Neural cell (in vitro differentiated cells): ENCODE results near the gene FAM163B. TPM values are rescaled to one million over a fixed set of nuclear protein-coding genes. Genes with fewer than 3 reads are reported as not detected.

Experiments
- H2AFZ ChIP-seq: fragments of 200-600, 300-800 bp; sonication (generic), shearing (Covaris generic); 2 replicates; pipeline ENCODE4 v1.6.0; 2014; ENCODE audit warnings: low read depth, mild to moderate bottlenecking, antibody characterized with exemption, low read length, moderate library complexity
- H3F3A ChIP-seq: fragments of 200-600 bp; shearing (Covaris generic); 2 replicates; pipeline ENCODE4 v1.6.1; 2016; ENCODE audit warnings: mild to moderate bottlenecking, moderate library complexity, mixed read lengths, antibody characterized with exemption, low read length; ENCODE audit not compliant: insufficient read depth, poor library complexity, severe bottlenecking
- H3K27ac ChIP-seq: fragments of 200-600, 300-800 bp; sonication (generic), shearing (Covaris generic); 2 replicates; pipeline ENCODE4 v1.5.1; 2014; ENCODE audit warnings: mild to moderate bottlenecking, low read length, moderate library complexity
- H3K27me3 ChIP-seq: fragments of 300-800, 200-600 bp; sonication (generic), shearing (Covaris generic); 2 replicates; pipeline ENCODE4 v1.6.0; 2014; ENCODE audit warnings: mild to moderate bottlenecking, low read depth, low read length, moderate library complexity; ENCODE audit not compliant: insufficient read depth
- H3K36me3 ChIP-seq: fragments of 300-800, 200-600 bp; sonication (generic), shearing (Covaris generic); 2 replicates; pipeline ENCODE4 v1.5.1; 2014; ENCODE audit warnings: mild to moderate bottlenecking, antibody characterized with exemption, low read length, moderate library complexity; ENCODE audit not compliant: insufficient read depth
- H3K4me2 ChIP-seq: fragments of 300-800, 200-600 bp; sonication (generic), shearing (Covaris generic); 2 replicates; pipeline ENCODE4 v1.6.0; 2014; ENCODE audit warnings: mild to moderate bottlenecking, low read length
- H3K4me3 ChIP-seq: fragments of 300-800, 200-600 bp; sonication (generic), shearing (Covaris generic); 2 replicates; pipeline ENCODE4 v1.5.1; 2014; ENCODE audit warnings: mild to moderate bottlenecking, low read length, moderate library complexity
- H3K79me2 ChIP-seq: fragments of 200-600 bp; shearing (Covaris generic); replicated peaks from 2 replicates; pipeline ENCODE4 v1.6.0; 2014; ENCODE audit warnings: mild to moderate bottlenecking, low read length, moderate library complexity; ENCODE audit not compliant: insufficient read depth
- H3K9ac ChIP-seq: fragments of 300-800, 200-600 bp; sonication (generic), shearing (Covaris generic); 2 replicates; pipeline ENCODE4 v1.6.1; 2016; ENCODE audit warnings: mild to moderate bottlenecking, low read length, mixed read lengths
- H3K9me2 ChIP-seq: fragments of 200-600 bp; shearing (Covaris generic); 2 replicates; pipeline ENCODE4 v1.6.1; 2016; ENCODE audit warnings: mild to moderate bottlenecking, low read length, mixed read lengths; ENCODE audit not compliant: insufficient read depth
- H3K9me3 ChIP-seq: fragments of 200-600, 300-800 bp; sonication (generic), shearing (Covaris generic); 2 replicates; pipeline ENCODE4 v1.6.1; 2016; ENCODE audit warnings: mild to moderate bottlenecking, mixed run types, low read length, moderate library complexity, mixed read lengths
- H4K20me1 ChIP-seq: fragments of 200-600 bp; shearing (Covaris generic); 2 replicates; pipeline ENCODE4 v1.6.1; 2016; ENCODE audit warnings: mild to moderate bottlenecking, mixed run types; ENCODE audit not compliant: insufficient read depth
- CTCF ChIP-seq: fragments of 450-650 bp; IDR thresholded peaks from 2 replicates; pipeline ENCODE4 v1.5.1; 2014; ENCODE audit warnings: antibody characterized with exemption, mild to moderate bottlenecking, moderate library complexity; ENCODE audit not compliant: poor library complexity, severe bottlenecking
- EP300 ChIP-seq: fragments of 450-650 bp; conservative IDR thresholded peaks from 2 replicates; pipeline ENCODE4 v1.6.1; 2014; ENCODE audit warnings: antibody characterized with exemption, mild to moderate bottlenecking, moderate library complexity; ENCODE audit not compliant: poor library complexity, severe bottlenecking
- EZH2 ChIP-seq: fragments of 200-600, 300-800 bp; shearing (Covaris generic), sonication (generic); IDR thresholded peaks from 2 replicates; pipeline ENCODE4 v1.6.1; 2014; ENCODE audit warnings: antibody characterized with exemption, low read length, borderline replicate concordance, mild to moderate bottlenecking; ENCODE audit not compliant: insufficient read depth, poor library complexity, severe bottlenecking
- POLR2AphosphoS5 ChIP-seq: IDR thresholded peaks from 2 replicates; pipeline ENCODE4 v1.6.1; 2012
- RAD21 ChIP-seq: fragments of 450-650 bp; conservative IDR thresholded peaks from 2 replicates; pipeline ENCODE4 v1.6.1; 2014; ENCODE audit warnings: antibody characterized with exemption, mild to moderate bottlenecking, moderate library complexity
- SMC3 ChIP-seq: fragments of 450-650 bp; conservative IDR thresholded peaks from 2 replicates; pipeline ENCODE4 v1.6.1; 2014; ENCODE audit warnings: antibody characterized with exemption, mild to moderate bottlenecking, moderate library complexity; ENCODE audit not compliant: poor library complexity
- TAF1 ChIP-seq: IDR thresholded peaks from 2 replicates; pipeline ENCODE4 v1.6.1; 2012; ENCODE audit warnings: low read depth
- polyA plus RNA-seq: library from polyadenylated mRNA; depleted of rRNA; stranded (reverse); fragments of >200 nt; gene quantifications from 2 replicates; pipeline ENCODE4 v1.2.3, GENCODE V29; 2014

FAM163B gene
- polyA plus RNA-seq, 1 donor from 2014 or later, result 1.5 TPM

DNA sequence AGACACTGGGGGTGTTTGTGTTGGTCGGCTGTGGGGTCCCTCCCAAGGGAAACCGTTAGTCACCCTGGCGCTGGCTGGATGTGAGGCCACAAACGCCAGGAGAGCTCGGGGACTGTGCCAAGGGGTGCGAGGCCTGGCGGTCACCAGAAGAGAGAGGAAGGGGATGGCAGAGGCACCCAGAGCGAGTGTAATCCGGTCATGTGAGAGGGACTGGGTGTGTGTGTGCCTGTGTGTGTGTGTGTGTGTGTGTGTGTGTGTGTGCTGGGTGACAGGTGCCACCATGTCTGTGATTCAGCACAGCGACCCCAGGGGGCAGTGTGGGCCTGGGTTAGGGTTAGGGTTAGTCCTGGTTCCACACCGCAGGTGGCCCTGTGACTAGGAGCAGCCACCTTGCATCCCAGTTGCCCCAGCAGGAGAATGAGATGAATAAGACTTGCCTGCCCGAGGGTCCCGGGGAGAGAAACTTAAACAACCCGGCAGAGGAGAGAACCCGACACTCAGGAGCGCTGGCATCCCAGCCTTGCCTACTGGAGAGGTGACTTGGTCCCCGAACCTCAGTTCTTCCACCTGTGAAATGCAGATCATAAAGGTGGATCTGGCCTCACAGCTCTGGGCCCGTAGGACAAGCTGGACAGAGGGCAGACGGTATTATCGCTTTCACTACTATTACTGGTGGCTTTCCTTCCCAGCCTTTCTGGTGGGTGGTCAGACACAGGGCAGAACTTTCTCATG is 76.1 kb downstream of the FAM163B start:
- Histone ChIP-seq H3K4me3 (no peak overlapping the region), H3K27ac (no peak overlapping the region), H3K27me3 (no peaks in the 10 kb centered on the region), H3F3A (no peaks in the 10 kb centered on the region), H3K9me2 (no peaks in the 10 kb centered on the region), H3K36me3 (no peaks in the 10 kb centered on the region), H3K9me3 (no peaks in the 10 kb centered on the region), H3K79me2 (no peaks in the 10 kb centered on the region), H3K9ac (no peak overlapping the region), H4K20me1 (no peaks in the 10 kb centered on the region), H3K4me2 (no peak overlapping the region), H2AFZ (no peak overlapping the region)
- TF ChIP-seq CTCF (peak; percentile 71), RAD21 (peak; percentile 73), SMC3 (peak; percentile 81), EP300 (no peak)

- Histone ChIP-seq H3K4me3 (no peak overlapping the region), H2AFZ (no peak overlapping the region), H3K9me3 (no peaks in the 10 kb centered on the region), H3K9me2 (no peaks in the 10 kb centered on the region), H3K4me2 (no peak overlapping the region), H4K20me1 (no peaks in the 10 kb centered on the region), H3K79me2 (no peaks in the 10 kb centered on the region), H3K27me3 (no peaks in the 10 kb centered on the region), H3K36me3 (no peaks in the 10 kb centered on the region), H3K27ac (no peak overlapping the region), H3F3A (no peaks in the 10 kb centered on the region), H3K9ac (no peak overlapping the region)
- TF ChIP-seq EP300 (no peak), TAF1 (no peak), RAD21 (no peak), EZH2 (no peak), POLR2AphosphoS5 (no peak), SMC3 (no peak)
These were observed 77.9 kb downstream of the FAM163B start for GRCh38 chr9:133531293-133531692.

DNA sequence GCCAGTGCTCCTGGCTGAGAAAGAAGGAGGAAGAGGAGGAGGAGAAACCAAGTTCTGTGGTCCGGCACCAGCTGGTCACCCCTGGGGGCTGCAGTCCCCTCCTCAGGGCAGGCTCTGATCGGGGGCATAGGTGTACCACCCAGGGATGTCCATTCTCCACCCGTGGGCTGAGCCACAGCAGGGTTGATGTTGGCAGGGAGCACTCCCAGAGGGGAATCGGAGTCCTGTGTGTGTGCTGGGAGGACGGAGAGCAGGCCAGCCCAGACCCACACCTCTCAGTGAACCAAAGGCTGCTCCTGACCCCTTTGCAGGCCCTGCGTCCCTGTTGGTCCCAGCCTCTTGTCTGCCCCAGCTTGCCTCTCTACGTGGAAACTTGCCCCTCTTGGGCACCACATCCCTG is 79.3 kb downstream of the FAM163B start:
- Histone ChIP-seq H3K36me3 (no peaks in the 10 kb centered on the region), H3K4me3 (no peak overlapping the region), H3K27me3 (no peaks in the 10 kb centered on the region)

More for the DNA sequence above, 79.3 kb downstream of the FAM163B start:
- H3K9me3 ChIP-seq, result no peaks in the 10 kb centered on the region
- no peak overlapping the region for H3K9ac ChIP-seq
- no peaks in the 10 kb centered on the region for H3F3A ChIP-seq
- H3K79me2 ChIP-seq, result no peaks in the 10 kb centered on the region
- TF ChIP-seq RAD21 (no peak), CTCF (no peak), EP300 (no peak)
- H4K20me1 ChIP-seq, result no peaks in the 10 kb centered on the region
- H3K27ac ChIP-seq, result no peak overlapping the region
- no peak overlapping the region for H3K4me2 ChIP-seq
- no peak overlapping the region for H2AFZ ChIP-seq
- H3K9me2 ChIP-seq, result no peaks in the 10 kb centered on the region
